Stomach (tissue), 9 donors: ENCODE results near the gene HORMAD1. TPM values are rescaled to one million over a fixed set of nuclear protein-coding genes. Genes with fewer than 3 reads are reported as not detected.

Experiments
- DNase-seq, 2 donors: peaks; one replicate each; pipeline versions ENCODE4 v3.0.0 to v3.0.0-alpha.2; 2013 to 2019
- H3K27ac ChIP-seq, 5 donors: fragments of 200-600 bp in 4 of 5; sonication (generic) in 4 of 5; one replicate each; pipeline ENCODE4 v1.5.1; 2013 to 2019; ENCODE audit warnings: mild to moderate bottlenecking in 1 of 5, moderate library complexity in 1 of 5
- H3K27me3 ChIP-seq, 3 donors: fragments of 200-600 bp; sonication (generic); one replicate each; pipeline ENCODE4 v1.5.1; 2017 to 2019; ENCODE audit warnings: mixed run types in 1 of 3
- H3K36me3 ChIP-seq, 4 donors: fragments of 200-600 bp; sonication (generic); 1 replicate in 3 of 4; 2 replicates in 1 of 4; pipeline ENCODE4 v1.5.1; 2016 to 2019
- H3K4me1 ChIP-seq, 4 donors: fragments of 200-600 bp; sonication (generic); one replicate each; pipeline ENCODE4 v1.5.1; 2016 to 2019
- H3K4me3 ChIP-seq, 4 donors: fragments of 200-600 bp; sonication (generic) in 3 of 4; one replicate each; pipeline ENCODE4 v1.5.1; 2016 to 2019; ENCODE audit warnings: mild to moderate bottlenecking in 1 of 4
- H3K9me3 ChIP-seq, 4 donors: fragments of 200-600 bp; sonication (generic); one replicate each; pipeline ENCODE4 v1.5.1; 2016 to 2019
- EP300 ChIP-seq: sonication (generic); formaldehyde crosslinking; IDR thresholded peaks from one replicate; pipeline ENCODE4 v1.6.1; 2017; ENCODE audit warnings: antibody characterized with exemption
- POLR2A ChIP-seq, 4 donors: fragments of 450-650 bp; IDR thresholded peaks; one replicate each; pipeline ENCODE4 v1.6.1; 2016; ENCODE audit warnings: antibody characterized with exemption in 4 of 4, control low read depth in 2 of 4, mild to moderate bottlenecking in 1 of 4, moderate library complexity in 1 of 4
- POLR2AphosphoS5 ChIP-seq, 3 donors: sonication (generic); formaldehyde crosslinking; IDR thresholded peaks; one replicate each; pipeline ENCODE4 v1.6.1; 2016; ENCODE audit warnings: antibody characterized with exemption in 3 of 3
- WGBS, 5 donors: extraction: QIAGEN DNeasy Blood & Tissue Kit in 3 of 5; methylation state at CpG; one replicate each; pipeline versions ENCODE4 v1.1.5 to v1.1.7; 2013 to 2018; 5-methylcytosine and 5-hydroxymethylcytosine counted together
- intact Hi-C: fragments of 100-400 bp; cut with DNase I; formaldehyde crosslinking; loops from one replicate; pipeline ENCODE4 v1.15.1; 2023; ENCODE audit warnings: low total_unique reads
- polyA plus RNA-seq, 3 donors: library from polyadenylated mRNA; stranded (reverse); fragments of 200-250 nt; gene quantifications; one replicate each; pipeline ENCODE4 v1.2.3, GENCODE V29; 2013
- total RNA-seq, 5 donors: library from RNA; depleted of rRNA; stranded (reverse); fragments of >200 nt; gene quantifications; one replicate each; pipeline versions ENCODE4 v1.1.0 to v1.2.3, GENCODE V29; 2014 to 2016
- TF ChIP-seq, protein P1 (sequence below), 7 experiments: fragments of 450-650 bp in 4 of 7; fragments of 200-600 bp in 3 of 7; sonication (generic) in 3 of 7; IDR thresholded peaks; one replicate each; pipeline ENCODE4 v1.5.1; 2016 to 2019; ENCODE audit warnings: antibody characterized with exemption in 7 of 7, control low read depth in 2 of 7, mild to moderate bottlenecking in 1 of 7
- donor health status: healthy with polysubstance abuse.
- donor health status: Bipolar disorder and iron deficiency.
- donor health status: healthy.

The HORMAD1 gene
- total and polyA plus RNA-seq, 8 donors, result 0.13 to 37.1 (median 0.55) TPM; not detected in 5

DNA sequence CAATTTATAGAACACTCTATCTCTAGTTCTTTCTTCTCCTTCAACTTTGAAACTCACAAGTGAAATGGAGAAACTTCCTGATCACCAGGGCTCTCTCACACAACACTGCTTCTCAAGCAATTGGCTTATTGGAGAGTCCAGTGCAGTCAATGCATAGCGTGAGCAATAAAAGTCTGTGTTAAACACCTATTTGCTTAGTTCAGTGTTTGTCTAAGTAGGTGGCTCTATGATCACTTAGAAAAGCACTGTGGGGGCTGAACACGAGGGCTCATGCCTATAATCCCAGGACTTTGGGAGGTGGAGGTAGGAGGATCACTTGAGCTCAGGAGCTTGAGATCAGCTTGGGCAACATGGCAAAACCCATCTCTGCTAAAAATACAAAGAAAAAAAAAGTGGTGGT is 32.7 kb upstream of the HORMAD1 start:
- no peaks in the 10 kb centered on the region for H3K9me3 ChIP-seq
- WGBS, 5 donors, result 55 to 94% (median 83%) methylated on average over 2 of the region's 2 CpGs
- H3K36me3 ChIP-seq, result peaks cover 7 to 92% (median 62%) of the 10 kb centered on the region in 4 donors
- H3K27ac ChIP-seq, result no peak overlapping the region
- H3K4me1 ChIP-seq, result no peaks in the 10 kb centered on the region
- DNase-seq, result no peak
- intact Hi-C loops, result no loop called here
- H3K4me3 ChIP-seq, result no peak overlapping the region
- TF ChIP-seq, protein P1, sequence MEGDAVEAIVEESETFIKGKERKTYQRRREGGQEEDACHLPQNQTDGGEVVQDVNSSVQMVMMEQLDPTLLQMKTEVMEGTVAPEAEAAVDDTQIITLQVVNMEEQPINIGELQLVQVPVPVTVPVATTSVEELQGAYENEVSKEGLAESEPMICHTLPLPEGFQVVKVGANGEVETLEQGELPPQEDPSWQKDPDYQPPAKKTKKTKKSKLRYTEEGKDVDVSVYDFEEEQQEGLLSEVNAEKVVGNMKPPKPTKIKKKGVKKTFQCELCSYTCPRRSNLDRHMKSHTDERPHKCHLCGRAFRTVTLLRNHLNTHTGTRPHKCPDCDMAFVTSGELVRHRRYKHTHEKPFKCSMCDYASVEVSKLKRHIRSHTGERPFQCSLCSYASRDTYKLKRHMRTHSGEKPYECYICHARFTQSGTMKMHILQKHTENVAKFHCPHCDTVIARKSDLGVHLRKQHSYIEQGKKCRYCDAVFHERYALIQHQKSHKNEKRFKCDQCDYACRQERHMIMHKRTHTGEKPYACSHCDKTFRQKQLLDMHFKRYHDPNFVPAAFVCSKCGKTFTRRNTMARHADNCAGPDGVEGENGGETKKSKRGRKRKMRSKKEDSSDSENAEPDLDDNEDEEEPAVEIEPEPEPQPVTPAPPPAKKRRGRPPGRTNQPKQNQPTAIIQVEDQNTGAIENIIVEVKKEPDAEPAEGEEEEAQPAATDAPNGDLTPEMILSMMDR (IDR thresholded peaks at IDR 0.05), result no peak
- TF ChIP-seq POLR2A (IDR thresholded peaks at IDR 0.05) (no peak), POLR2AphosphoS5 (IDR thresholded peaks at IDR 0.05) (no peak), EP300 (no peak)
- no peaks in the 10 kb centered on the region for H3K27me3 ChIP-seq

DNA sequence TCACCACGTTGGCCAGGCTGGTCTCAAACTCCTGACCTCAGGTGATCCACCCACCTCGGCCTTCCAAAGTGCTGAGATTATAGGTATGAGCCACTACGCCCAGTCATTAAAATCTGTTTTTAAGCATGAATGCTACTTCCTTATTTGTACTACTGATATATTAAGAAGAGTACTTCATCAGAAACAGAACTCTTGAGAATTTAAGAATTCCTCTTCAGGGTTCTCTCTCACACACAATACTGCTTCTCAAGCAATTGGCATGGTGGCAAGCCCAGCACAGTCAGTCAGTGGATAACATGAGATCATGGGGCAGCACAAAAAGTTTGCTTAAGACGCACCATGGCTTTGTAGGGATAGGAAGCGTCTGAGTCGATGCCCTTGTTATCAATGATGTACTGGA is 30.7 kb upstream of the HORMAD1 start:
- intact Hi-C loops, result no loop called here
- DNase-seq, result no peak
- peaks cover 7 to 93% (median 63%) of the 10 kb centered on the region in 4 donors for H3K36me3 ChIP-seq

DNA sequence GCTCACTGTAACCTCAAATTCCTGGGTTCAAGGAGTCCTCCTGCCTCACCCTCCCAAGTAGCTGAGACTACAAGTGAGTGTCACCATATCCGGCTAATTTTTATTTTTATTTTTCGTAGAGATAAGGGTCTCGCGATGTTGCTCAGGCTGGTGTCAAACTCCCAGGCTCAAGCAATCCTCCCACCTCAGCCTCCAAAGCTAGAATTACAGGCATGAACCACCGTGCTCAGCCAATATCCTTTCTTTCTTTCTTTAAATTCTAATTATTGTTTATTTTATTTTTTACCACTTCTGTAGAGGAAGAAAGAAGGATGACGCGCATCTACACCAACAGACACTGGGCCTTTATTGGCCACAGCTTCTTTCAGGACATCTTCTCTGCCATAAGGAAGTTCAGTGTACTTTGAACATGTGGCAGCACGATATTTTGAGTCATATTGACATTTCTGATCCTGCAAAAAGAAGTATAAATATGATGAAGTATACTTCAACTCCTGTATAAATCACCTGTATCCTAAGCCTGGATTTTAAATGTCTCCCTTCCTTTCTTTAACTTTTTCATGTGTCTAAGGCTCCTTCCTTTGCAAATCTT is 29.1 kb upstream of the HORMAD1 start:
- Histone ChIP-seq H3K27ac (no peak overlapping the region), H3K9me3 (no peaks in the 10 kb centered on the region), H3K27me3 (no peaks in the 10 kb centered on the region), H3K4me1 (no peaks in the 10 kb centered on the region), H3K4me3 (no peak overlapping the region), H3K36me3 (peaks cover 7 to 94% (median 60%) of the 10 kb centered on the region in 4 donors)
- DNase-seq, result no peak
- TF ChIP-seq POLR2A (IDR thresholded peaks at IDR 0.05) (no peak), EP300 (no peak), POLR2AphosphoS5 (IDR thresholded peaks at IDR 0.05) (no peak)
- TF ChIP-seq, protein P1 (IDR thresholded peaks at IDR 0.05), result no peak
- intact Hi-C loops, result no loop called here
- 88 to 91% (median 90%) methylated on average over 8 of the region's 8 CpGs for WGBS, 5 donors

More for the DNA sequence above, 30.7 kb upstream of the HORMAD1 start:
- no peaks in the 10 kb centered on the region for H3K27me3 ChIP-seq
- H3K4me1 ChIP-seq, result no peaks in the 10 kb centered on the region
- no peaks in the 10 kb centered on the region for H3K9me3 ChIP-seq
- 85 to 94% (median 86%) methylated on average over 5 to 6 of the region's 6 CpGs for WGBS, 5 donors
- TF ChIP-seq POLR2A (IDR thresholded peaks at IDR 0.05) (no peak), EP300 (no peak), POLR2AphosphoS5 (IDR thresholded peaks at IDR 0.05) (no peak)
- TF ChIP-seq, protein P1 (IDR thresholded peaks at IDR 0.05), result no peak
- H3K4me3 ChIP-seq, result no peak overlapping the region
- H3K27ac ChIP-seq, result no peak overlapping the region

DNA sequence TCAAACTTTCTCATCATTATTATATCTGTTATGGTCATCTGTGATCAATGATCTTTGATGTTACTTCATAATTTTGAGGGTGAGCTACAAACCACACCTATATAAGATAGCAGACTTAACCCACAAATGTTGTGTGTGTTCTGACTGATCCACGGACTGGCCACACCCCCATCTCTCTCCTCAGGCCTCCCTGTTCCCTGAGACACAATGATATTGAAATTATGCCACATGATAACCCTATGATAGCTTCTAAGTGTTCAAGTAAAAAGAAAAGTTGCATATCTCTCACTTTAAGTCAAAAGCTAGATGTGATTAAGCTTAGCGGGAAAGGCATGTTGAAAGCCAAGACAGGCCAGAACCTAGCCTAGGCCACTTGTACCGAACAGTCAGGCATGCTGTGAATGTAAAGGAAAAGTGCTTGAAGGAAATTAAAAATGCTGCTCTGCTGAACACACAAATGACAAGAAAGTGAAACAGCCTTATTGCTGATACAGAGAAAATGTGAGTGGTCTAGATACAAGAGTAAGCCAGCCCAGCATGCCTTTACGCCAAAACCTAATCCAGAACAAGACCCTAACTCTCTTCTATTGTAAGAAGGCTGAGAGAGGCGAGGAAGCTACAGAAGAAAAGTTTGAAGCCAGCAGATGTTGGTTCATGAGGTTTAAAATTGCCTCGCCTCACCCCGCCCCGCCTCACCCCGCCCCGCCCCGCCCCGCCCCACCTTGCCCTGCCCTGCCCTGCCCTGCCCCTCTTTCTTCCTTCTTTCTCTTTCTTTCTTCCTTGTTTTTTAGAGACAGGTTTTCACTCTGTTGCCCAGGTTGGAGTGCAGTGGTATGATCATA is 28.4 kb upstream of the HORMAD1 start:
- Histone ChIP-seq H3K27me3 (no peaks in the 10 kb centered on the region), H3K27ac (no peak overlapping the region), H3K9me3 (no peaks in the 10 kb centered on the region), H3K36me3 (peaks cover 7 to 90% (median 55%) of the 10 kb centered on the region in 4 donors), H3K4me3 (no peak overlapping the region), H3K4me1 (no peaks in the 10 kb centered on the region)
- intact Hi-C loops, result no loop called here
- no peak for TF ChIP-seq EP300
- TF ChIP-seq, protein P1 (IDR thresholded peaks at IDR 0.05), result no peak
- TF ChIP-seq POLR2AphosphoS5 (IDR thresholded peaks at IDR 0.05), result no peak
- no peak for TF ChIP-seq POLR2A (IDR thresholded peaks at IDR 0.05)
- DNase-seq, result no peak
- 63 to 87% (median 73%) methylated on average over 12 of the region's 12 CpGs for WGBS, 5 donors
